Retinal pigment epithelial cell (primary cell): Measurements from ENCODE around the gene AQP12B.

Experiments used
- DNase-seq: peaks from one replicate; pipeline ENCODE4 v3.0.0-alpha.2; 2010; ENCODE audit warnings: low read depth
- H3K4me3 ChIP-seq: 2 replicates; pipeline ENCODE4 v1.5.1; 2011; ENCODE audit warnings: mild to moderate bottlenecking, low read length, control low read depth, moderate library complexity
- TF ChIP-seq, protein P1 (sequence below): conservative IDR thresholded peaks from 2 replicates; pipeline ENCODE4 v1.5.1; 2011; ENCODE audit warnings: low read depth, low read length, control low read depth, inconsistent platforms

AQP12B gene

GRCh38 chr2:240637901-240638345 lies 44.8 kb downstream of the AQP12B start:
- no peak overlapping the region for H3K4me3 ChIP-seq
- no peak for DNase-seq
- TF ChIP-seq, protein P1, sequence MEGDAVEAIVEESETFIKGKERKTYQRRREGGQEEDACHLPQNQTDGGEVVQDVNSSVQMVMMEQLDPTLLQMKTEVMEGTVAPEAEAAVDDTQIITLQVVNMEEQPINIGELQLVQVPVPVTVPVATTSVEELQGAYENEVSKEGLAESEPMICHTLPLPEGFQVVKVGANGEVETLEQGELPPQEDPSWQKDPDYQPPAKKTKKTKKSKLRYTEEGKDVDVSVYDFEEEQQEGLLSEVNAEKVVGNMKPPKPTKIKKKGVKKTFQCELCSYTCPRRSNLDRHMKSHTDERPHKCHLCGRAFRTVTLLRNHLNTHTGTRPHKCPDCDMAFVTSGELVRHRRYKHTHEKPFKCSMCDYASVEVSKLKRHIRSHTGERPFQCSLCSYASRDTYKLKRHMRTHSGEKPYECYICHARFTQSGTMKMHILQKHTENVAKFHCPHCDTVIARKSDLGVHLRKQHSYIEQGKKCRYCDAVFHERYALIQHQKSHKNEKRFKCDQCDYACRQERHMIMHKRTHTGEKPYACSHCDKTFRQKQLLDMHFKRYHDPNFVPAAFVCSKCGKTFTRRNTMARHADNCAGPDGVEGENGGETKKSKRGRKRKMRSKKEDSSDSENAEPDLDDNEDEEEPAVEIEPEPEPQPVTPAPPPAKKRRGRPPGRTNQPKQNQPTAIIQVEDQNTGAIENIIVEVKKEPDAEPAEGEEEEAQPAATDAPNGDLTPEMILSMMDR = no peak

GRCh38 chr2:240637116-240637900 lies 45.4 kb downstream of the AQP12B start:
- DNase-seq = no peak
- H3K4me3 ChIP-seq = no peak overlapping the region
- TF ChIP-seq, protein P1 = no peak

- DNase-seq = no peak
Observed at GRCh38 chr2:240636563-240637115, 46.0 kb downstream of the AQP12B start.

GRCh38 chr2:240635998-240636547 lies 46.6 kb downstream of the AQP12B start:
- TF ChIP-seq, protein P1 = no peak
- DNase-seq = no peak
- no peak overlapping the region for H3K4me3 ChIP-seq

More at GRCh38 chr2:240636563-240637115, 46.0 kb downstream of the AQP12B start:
- TF ChIP-seq, protein P1 = no peak
- no peak overlapping the region for H3K4me3 ChIP-seq

DNA sequence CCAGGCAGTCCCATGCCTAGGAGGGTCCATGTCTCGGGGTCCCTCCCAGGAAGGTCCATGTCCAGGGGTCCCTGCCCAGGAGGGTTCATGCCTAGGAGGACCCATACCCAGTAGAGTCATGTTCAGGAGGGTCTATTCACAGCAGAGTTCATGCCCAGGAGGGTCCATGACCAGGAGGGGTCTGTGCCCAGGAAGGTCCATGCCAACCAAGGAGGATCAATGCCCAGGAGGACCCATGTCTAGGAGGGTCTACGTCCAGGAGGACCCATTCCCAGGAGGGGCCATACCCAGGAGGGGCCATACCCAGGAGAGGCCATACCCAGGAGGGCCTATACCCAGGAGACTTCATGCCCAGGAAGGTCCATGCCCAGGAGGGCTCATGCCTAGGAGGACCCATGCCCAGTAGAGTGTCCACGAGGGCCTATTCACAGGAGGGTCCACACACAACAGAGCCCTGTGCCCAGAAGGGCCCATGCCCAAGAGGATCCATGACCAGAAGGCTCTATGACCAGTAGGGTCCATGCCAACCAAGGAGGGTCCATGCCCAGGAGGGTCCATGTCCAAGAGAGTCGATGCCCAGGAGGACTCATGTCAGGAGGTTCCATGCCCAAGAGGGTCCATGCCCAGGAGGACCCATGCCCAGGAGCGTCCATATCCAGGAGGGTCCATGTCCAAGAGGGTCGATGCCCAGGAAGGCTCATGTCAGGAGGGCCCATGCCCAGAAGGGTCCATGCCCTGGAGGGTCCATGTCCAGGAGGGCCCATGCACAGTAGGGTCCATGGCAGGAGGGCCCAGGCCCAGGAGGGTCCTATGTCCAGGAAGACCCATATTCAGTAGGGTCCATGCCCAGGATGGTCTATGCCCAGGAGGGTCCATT lies 47.3 kb downstream of the AQP12B start:
- DNase-seq = no peak
- no peak overlapping the region for H3K4me3 ChIP-seq
- TF ChIP-seq, protein P1 = no peak

DNA sequence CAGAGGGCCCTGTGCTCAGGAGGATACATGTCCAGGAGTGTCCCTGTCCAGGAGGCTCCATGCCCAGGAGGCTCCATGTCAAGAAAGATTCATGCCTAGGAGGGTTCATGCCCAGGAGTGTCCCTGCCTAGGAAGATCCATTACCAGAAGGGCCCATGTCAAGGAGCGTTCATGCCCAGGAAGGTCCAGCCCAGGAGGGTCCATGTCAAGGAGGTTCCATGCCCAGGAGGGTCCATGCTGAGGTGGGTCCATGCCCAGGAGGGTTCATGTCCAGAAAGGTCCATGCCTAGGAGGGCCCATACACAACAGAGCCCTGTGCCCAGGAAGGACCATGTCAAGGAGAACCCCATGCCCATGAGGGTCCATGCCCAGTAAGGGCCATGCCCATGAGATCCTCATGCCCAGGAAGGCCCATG lies 50.4 kb downstream of the AQP12B start:
- TF ChIP-seq, protein P1 = no peak

More for the DNA sequence above, 50.4 kb downstream of the AQP12B start:
- H3K4me3 ChIP-seq = no peak overlapping the region
- no peak for DNase-seq
